ENCODE data around the gene SFR1.
A peak's percentile ranks its signal among the peaks of the same experiment; 100 is the strongest.

Gene SFR1, protein sequence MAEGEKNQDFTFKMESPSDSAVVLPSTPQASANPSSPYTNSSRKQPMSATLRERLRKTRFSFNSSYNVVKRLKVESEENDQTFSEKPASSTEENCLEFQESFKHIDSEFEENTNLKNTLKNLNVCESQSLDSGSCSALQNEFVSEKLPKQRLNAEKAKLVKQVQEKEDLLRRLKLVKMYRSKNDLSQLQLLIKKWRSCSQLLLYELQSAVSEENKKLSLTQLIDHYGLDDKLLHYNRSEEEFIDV

DNA sequence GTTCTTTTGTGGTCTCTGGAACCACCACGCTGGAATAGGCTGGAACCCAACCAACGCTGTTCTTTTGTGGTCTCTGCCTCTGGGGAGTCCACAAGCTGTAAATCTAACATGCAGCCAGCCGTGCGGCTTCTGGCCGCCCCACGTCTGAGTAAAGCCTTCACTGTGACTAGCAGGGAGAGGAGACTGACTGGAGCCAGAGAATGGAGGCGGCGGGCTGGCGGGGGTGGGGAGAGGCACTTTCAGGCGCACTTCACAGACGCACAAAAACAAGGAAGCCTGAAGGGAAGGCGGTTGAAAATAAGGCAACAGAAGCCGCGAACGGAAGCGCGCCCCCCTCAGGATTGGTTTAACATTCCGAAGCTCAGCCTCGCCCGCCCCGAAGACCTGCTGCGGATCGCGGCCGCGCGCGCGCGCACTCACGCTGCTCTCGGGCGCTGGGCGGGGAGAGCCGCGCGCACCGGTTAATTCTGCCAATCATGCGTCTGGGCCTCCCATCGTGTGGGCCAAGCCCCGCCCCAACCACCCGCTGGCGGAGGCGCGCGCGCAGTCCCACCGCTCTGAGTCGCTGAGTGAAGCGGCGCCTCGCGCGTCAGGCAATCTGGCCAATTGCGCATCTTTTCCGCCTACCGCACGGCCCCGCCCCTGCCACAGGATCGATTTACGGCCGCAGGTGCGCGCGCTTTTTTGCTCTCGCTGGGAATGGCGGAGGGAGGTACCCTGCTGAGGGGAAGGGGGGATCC is at the start of gene SFR1:
TSS of gene SFR1 (plus strand) at position 687 of the 740 bp plus-strand sequence. CDS start at position 700, 13 bp downstream.
- TF ChIP-seq, protein P1, sequence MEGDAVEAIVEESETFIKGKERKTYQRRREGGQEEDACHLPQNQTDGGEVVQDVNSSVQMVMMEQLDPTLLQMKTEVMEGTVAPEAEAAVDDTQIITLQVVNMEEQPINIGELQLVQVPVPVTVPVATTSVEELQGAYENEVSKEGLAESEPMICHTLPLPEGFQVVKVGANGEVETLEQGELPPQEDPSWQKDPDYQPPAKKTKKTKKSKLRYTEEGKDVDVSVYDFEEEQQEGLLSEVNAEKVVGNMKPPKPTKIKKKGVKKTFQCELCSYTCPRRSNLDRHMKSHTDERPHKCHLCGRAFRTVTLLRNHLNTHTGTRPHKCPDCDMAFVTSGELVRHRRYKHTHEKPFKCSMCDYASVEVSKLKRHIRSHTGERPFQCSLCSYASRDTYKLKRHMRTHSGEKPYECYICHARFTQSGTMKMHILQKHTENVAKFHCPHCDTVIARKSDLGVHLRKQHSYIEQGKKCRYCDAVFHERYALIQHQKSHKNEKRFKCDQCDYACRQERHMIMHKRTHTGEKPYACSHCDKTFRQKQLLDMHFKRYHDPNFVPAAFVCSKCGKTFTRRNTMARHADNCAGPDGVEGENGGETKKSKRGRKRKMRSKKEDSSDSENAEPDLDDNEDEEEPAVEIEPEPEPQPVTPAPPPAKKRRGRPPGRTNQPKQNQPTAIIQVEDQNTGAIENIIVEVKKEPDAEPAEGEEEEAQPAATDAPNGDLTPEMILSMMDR (IDR thresholded peaks at IDR 0.05; ENCODE audit: low read depth, low read length, missing control alignments): peak; percentile 41
- H3K4me3 ChIP-seq (ENCODE audit: low read depth, low read length): peak within 1 kb of the TSS; percentile 80
- in situ Hi-C loops (cut with HindIII; ENCODE audit: low sequenced_read_pairs): no loop called here
- peak; percentile 94 for DNase-seq (ENCODE audit: low read depth)

- H3K4me3 ChIP-seq (ENCODE audit: low read depth, low read length): no peak overlapping the region
- in situ Hi-C loops (cut with HindIII; ENCODE audit: low sequenced_read_pairs): no loop called here
- TF ChIP-seq, protein P1 (IDR thresholded peaks at IDR 0.05; ENCODE audit: low read depth, low read length, missing control alignments): no peak
- no peak for DNase-seq (ENCODE audit: low read depth)
These were observed 49.2 kb upstream of the SFR1 start for GRCh38 chr10:104072786-104073185.

- in situ Hi-C loops (cut with HindIII; ENCODE audit: low sequenced_read_pairs): no loop called here
- TF ChIP-seq, protein P1 (IDR thresholded peaks at IDR 0.05; ENCODE audit: low read depth, low read length, missing control alignments): no peak
- no peak for DNase-seq (ENCODE audit: low read depth)
- no peak overlapping the region for H3K4me3 ChIP-seq (ENCODE audit: low read depth, low read length)
These were observed 47.5 kb upstream of the SFR1 start for GRCh38 chr10:104074505-104074904.

DNA sequence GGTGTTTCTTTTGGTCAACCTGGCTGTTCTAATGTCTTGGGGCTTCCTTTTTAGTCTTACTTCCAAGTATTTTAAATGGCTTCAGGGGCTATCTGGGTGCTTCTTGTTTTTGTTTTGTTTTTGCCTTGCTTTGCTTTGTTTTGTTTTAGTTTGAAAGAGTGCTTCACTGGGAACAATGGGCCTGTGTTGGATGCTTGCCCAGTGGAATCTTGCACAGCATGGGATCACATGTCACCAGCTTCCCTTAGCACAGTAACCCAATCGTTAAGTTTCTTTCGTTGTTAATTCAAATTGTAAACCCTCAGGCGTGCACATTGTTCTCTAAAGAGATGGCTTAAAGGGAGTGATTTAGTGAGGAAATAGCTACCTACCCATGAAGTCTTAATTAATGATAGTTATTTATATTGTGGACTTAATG is 45.2 kb upstream of the SFR1 start:
- H3K4me3 ChIP-seq (ENCODE audit: low read depth, low read length): no peak overlapping the region
- in situ Hi-C loops (cut with HindIII; ENCODE audit: low sequenced_read_pairs): no loop called here
- TF ChIP-seq, protein P1 (IDR thresholded peaks at IDR 0.05; ENCODE audit: low read depth, low read length, missing control alignments): no peak
- peak; percentile 68 for DNase-seq (ENCODE audit: low read depth)

GRCh38 chr10:104077247-104077646 is 44.7 kb upstream of the SFR1 start:
- H3K4me3 ChIP-seq (ENCODE audit: low read depth, low read length): no peak overlapping the region
- in situ Hi-C loops (cut with HindIII; ENCODE audit: low sequenced_read_pairs): no loop called here

GRCh38 chr10:104077663-104078151 is 44.3 kb upstream of the SFR1 start:
- no peak for DNase-seq (ENCODE audit: low read depth)
- TF ChIP-seq, protein P1 (IDR thresholded peaks at IDR 0.05; ENCODE audit: low read depth, low read length, missing control alignments): no peak
- in situ Hi-C loops (cut with HindIII; ENCODE audit: low sequenced_read_pairs): no loop called here
- no peak overlapping the region for H3K4me3 ChIP-seq (ENCODE audit: low read depth, low read length)

More at GRCh38 chr10:104077247-104077646, 44.7 kb upstream of the SFR1 start:
- TF ChIP-seq, protein P1 (IDR thresholded peaks at IDR 0.05; ENCODE audit: low read depth, low read length, missing control alignments): no peak
- DNase-seq (ENCODE audit: low read depth): no peak
